ENCODE data around the gene TNFRSF1B.

TNFRSF1B gene
- total RNA-seq, result 128 to 393 (median 214) reads per million in 9 experiments

DNA sequence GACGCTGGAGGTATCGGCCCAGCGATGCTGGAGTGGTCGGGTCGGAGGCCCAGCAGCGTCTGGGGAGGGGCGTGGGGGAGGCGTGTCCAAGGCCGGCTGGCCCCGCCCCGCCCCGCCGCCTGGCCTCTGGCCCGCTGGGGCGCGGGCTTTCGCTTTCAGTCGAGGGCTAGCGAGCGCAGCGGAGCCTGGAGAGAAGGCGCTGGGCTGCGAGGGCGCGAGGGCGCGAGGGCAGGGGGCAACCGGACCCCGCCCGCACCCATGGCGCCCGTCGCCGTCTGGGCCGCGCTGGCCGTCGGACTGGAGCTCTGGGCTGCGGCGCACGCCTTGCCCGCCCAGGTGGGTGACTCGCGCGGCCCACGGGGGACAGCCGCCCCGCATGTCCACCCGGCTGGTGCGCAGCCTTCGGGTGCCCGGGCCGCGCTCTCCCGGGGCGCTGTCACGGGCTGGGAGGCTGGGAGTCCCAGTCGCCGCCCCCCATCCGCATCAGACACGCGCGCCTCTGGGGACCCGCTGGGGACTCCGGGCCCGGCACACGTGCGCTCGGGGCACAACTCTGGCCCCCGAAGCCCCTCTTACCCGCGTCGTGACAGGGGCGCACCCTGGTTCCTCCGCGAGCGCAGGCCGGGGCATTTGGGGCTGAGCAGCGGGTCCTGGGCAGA is at the start of gene TNFRSF1B:
TNFRSF1B (plus strand) TSS at position 158 of the 659 bp plus-strand sequence; CDS start at position 259, 101 bp downstream.
- Mint-ChIP-seq H3K9me3 (no peaks in the 10 kb centered on the region), H3K27ac (peak within 1 kb of the TSS; percentile 99), H3K27me3 (no peaks in the 10 kb centered on the region), H3K36me3 (ENCODE audit: insufficient read depth) (peaks cover 57% of the 10 kb centered on the region), H3K4me3 (peak within 1 kb of the TSS; percentile 99 to 100), H3K4me1 (ENCODE audit: low read depth in 2 of 2) (peaks cover 69 to 78% of the 10 kb centered on the region in 2 donors)
- peak; percentile 55 to 61 (median 57) for DNase-seq
- ATAC-seq (replicated peaks), result peak; percentile 50

DNA sequence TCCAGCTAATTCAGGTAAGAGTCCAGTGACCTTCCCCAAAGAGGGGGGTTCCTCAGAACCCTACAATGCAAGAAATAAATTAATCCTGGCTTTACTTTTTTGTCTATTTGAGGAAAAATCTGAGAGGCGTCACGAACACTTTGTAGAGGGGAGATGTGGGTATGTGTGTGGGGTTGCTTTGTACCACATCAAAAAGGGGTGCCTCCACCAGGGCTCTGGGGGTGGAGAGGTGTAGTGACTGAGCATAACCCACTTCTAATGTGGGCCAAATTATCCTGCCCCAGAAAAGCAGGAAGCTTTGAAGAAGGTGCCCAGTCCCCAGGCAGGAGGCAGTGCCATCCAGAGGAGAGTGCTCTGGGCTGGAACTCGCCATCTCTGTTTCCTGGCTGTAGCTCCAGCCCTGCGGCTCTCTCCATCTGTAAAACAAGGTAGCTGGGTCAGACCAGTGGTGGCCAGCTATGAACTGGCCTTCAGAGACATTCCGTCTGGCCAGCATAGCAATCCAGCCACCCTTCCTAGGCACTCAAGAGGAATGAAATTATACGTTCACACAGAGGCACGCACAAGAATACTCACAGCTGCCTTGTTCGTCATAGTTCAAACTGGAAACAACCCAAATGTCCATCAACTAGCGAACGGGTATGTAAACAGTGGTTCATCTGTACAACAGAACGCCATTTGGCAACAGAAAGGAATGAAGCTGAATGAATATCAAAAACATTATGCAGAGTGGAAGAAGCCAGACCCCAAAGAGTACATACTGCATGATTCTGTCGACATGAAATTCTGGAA is 45.4 kb upstream of the TNFRSF1B start:
- no peaks in the 10 kb centered on the region for H3K9me3 Mint-ChIP-seq
- peaks cover 20 to 29% of the 10 kb centered on the region in 2 donors for H3K4me1 Mint-ChIP-seq (ENCODE audit: low read depth in 2 of 2)
- ATAC-seq (replicated peaks) (peak; percentile 84), DNase-seq (peak in 2 of 3 experiments; percentile 18 to 21)
- H3K4me3 Mint-ChIP-seq, result peak overlapping the region in 1 of 2 donors; percentile 40
- H3K27me3 Mint-ChIP-seq, result no peaks in the 10 kb centered on the region
- H3K27ac Mint-ChIP-seq, result peak overlapping the region in 1 of 2 donors; percentile 52
- no peaks in the 10 kb centered on the region for H3K36me3 Mint-ChIP-seq (ENCODE audit: insufficient read depth)

DNA sequence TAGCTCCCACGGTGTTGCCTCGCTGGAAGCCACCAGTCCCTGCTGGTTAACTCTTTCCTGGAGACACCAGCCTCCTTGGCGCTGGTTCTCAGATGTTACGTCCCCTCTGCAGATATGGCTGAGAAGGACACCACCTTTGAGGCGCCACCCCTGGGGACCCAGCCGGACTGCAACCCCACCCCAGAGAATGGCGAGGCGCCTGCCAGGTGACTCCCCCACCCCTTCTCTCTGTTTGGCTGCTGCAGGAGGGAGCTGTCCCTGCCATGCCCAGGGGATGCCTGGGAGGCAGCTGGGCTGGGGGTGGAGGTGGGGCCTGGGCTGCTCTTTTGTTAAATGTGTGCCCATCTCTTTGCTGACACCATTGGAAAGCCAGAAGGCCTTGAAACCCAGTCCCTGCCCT is 43.6 kb upstream of the TNFRSF1B start:
- DNase-seq (no peak), ATAC-seq (replicated peaks) (no peak)
- Mint-ChIP-seq H3K27ac (no peak overlapping the region), H3K27me3 (no peaks in the 10 kb centered on the region), H3K4me1 (ENCODE audit: low read depth in 2 of 2) (peaks cover 20 to 29% of the 10 kb centered on the region in 2 donors), H3K4me3 (no peak overlapping the region), H3K9me3 (no peaks in the 10 kb centered on the region), H3K36me3 (ENCODE audit: insufficient read depth) (no peaks in the 10 kb centered on the region)

DNA sequence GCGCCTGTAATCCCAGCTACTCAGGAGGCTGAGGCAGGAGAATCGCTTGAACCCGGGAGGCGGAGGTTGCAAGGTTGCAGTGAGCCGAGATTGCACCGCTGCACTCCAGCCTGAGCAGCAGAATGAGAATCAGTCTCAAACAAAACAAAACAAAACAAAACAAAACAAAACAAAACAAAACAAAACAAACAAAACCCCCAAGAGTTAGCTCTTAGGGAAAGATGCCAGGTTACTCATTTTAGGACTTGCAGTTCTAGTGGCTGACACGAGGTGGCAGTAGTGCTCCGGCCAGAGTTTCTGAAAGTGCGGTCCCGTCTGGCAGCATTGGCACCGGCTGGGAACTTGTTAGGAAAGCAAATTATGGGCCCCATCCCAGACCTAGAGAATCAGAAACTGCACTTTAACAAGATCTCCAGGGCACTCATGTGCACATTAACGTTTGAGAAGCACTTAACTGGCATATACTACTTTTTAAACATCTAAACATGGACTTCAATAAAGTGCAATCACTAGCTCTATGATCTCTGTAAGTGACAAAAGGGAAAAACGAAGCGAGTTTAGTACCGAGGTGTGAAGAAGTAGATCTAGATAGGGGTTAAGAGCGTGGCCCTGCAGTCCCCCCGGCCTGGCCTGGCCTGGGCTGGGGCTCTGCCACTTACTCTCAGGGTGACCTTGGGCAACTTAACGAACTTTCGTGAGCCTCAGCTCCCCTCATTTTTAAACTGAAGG is 41.9 kb upstream of the TNFRSF1B start:
- Mint-ChIP-seq H3K4me3 (peak overlapping the region; percentile 31 to 65), H3K27ac (peak overlapping the region; percentile 64 to 84), H3K36me3 (ENCODE audit: insufficient read depth) (no peaks in the 10 kb centered on the region), H3K4me1 (ENCODE audit: low read depth in 2 of 2) (peaks cover 20 to 27% of the 10 kb centered on the region in 2 donors), H3K9me3 (no peaks in the 10 kb centered on the region), H3K27me3 (no peaks in the 10 kb centered on the region)
- DNase-seq, result peak; percentile 76 to 88 (median 79)
- ATAC-seq (replicated peaks), result peak; percentile 69

DNA sequence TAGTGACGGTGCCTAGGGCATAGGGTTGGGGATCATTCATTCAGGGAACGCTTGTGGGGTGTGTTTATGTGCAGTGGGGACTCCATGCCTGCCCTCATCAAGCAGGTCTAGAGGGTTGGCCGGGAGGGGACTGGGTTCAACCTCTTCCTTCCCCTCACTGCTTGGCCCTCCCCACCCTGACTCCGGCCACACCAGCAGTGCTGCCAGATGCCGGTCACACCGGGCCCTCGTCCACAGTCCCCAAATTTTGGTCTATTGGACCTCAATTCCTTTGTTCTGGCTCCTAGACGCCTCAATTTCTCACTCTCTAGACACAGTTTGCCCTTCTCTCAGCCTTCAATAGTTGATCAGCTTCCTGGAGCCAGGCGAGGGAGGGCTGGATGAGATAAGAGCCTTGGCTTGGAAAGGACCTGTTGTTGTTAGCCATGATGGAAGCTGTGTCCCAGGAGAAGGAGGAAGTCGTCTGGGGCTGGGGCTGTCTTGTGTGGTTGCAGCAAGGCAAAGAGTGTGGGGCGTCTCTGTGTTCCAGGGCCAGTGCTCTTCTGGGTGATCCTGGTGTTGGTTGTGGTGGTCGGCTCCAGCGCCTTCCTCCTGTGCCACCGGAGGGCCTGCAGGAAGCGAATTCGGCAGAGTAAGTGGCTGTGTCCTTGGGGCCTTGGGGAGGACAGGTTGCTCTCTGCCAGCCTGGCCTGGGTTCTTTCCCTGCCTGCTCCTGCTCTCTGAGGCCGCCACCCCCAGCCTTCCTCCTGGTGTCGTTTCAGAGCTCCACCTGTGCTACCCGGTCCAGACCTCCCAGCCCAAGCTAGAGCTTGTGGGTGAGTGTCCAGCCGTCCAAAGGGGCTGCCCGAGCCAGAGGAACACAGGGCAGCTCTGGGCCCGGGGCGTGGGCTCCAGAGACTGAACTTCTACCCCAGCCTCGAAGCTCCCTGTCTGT is 41.1 kb upstream of the TNFRSF1B start:
- Mint-ChIP-seq H3K9me3 (no peaks in the 10 kb centered on the region), H3K4me1 (ENCODE audit: low read depth in 2 of 2) (peaks cover 20 to 25% of the 10 kb centered on the region in 2 donors), H3K27me3 (no peaks in the 10 kb centered on the region), H3K4me3 (no peak overlapping the region), H3K27ac (peak overlapping the region; percentile 64 to 84), H3K36me3 (ENCODE audit: insufficient read depth) (no peaks in the 10 kb centered on the region)
- no peak for DNase-seq
- no peak for ATAC-seq (replicated peaks)

DNA sequence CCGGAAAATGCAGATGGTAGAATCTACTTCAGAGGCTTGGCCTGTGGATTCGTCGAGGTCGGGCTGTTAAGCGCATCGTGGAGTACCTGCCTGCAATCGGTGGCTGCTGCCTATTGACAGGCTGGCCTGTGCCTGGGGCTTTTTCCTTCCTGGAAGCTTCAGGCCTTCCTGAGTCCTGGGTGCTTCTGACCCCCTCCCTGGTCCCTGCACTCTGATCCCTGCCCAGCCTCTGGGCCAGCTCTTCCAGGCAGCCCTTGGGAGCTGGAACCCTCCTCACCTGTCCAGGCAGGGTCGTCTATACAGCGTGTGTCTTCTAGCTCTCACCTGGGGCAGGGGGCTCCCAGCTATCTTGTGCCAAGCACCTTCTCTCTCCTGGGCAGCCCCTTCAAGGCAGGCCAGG is 40.0 kb upstream of the TNFRSF1B start:
- peak overlapping the region; percentile 64 to 84 for H3K27ac Mint-ChIP-seq
- peaks cover 14 to 15% of the 10 kb centered on the region in 2 donors for H3K4me1 Mint-ChIP-seq (ENCODE audit: low read depth in 2 of 2)
- DNase-seq (no peak), ATAC-seq (replicated peaks) (no peak)
- no peaks in the 10 kb centered on the region for H3K27me3 Mint-ChIP-seq
- no peak overlapping the region for H3K4me3 Mint-ChIP-seq
- H3K9me3 Mint-ChIP-seq, result no peaks in the 10 kb centered on the region
- no peaks in the 10 kb centered on the region for H3K36me3 Mint-ChIP-seq (ENCODE audit: insufficient read depth)

DNA sequence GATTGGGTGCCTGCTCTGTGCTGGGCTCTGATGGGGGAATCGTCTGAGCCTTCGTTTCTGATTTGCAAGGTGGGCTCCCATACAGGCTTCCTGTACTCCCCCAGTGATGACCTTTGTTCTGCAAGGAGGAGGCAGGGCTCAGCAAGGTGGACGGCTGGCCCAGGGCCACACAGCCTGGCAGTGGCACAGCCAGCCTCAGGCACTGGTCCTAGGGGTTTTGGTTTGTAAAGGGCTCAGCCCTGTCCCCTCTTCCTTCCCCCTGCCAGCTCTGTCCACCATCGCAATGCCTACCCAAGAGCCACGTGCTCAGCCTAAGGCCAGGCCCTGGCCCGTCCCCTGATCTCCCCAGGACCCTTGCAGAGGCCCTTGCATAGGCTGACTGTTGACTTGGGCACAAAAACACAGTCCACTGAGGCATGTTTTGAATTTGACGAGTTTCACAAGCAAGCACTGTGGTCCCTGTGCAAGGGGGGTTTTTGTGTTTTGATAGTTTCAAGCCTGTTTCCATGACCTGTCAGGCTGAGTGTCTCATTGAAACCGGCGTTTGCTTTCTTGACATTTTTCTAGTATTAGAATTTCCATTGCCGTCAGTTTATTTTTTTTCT is 39.5 kb upstream of the TNFRSF1B start:
- H3K4me3 Mint-ChIP-seq, result no peak overlapping the region
- ATAC-seq (replicated peaks), result no peak
- peaks cover 15 to 17% of the 10 kb centered on the region in 2 donors for H3K4me1 Mint-ChIP-seq (ENCODE audit: low read depth in 2 of 2)
- DNase-seq, result no peak
- H3K27ac Mint-ChIP-seq, result no peak overlapping the region
- H3K9me3 Mint-ChIP-seq, result no peaks in the 10 kb centered on the region
- H3K27me3 Mint-ChIP-seq, result no peaks in the 10 kb centered on the region
- no peaks in the 10 kb centered on the region for H3K36me3 Mint-ChIP-seq (ENCODE audit: insufficient read depth)

DNA sequence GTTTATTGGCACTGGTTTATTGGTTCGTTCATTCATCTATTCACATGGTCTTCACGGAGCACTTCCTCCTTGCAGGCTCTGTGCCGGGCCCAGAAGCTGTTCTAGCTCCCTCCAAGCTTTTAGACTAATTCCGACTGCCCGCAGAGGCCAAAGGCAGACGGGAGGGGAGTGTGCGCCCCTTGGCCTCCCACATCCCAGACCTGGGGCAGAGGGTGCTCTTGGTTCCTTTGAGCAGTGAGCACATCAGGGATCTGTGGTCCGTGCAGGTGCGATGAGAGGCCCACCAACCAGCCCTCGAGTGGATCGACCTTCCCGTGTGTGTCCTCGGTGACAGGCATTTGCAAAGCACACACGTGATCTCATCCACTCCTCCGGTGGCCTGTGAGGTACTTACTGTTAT is 38.7 kb upstream of the TNFRSF1B start:
- H3K36me3 Mint-ChIP-seq (ENCODE audit: insufficient read depth), result peaks cover 5% of the 10 kb centered on the region
- H3K4me1 Mint-ChIP-seq (ENCODE audit: low read depth in 2 of 2), result peaks cover 15 to 21% of the 10 kb centered on the region in 2 donors
- no peak for DNase-seq
- no peak for ATAC-seq (replicated peaks)
- no peak overlapping the region for H3K4me3 Mint-ChIP-seq
- H3K27me3 Mint-ChIP-seq, result no peaks in the 10 kb centered on the region
- no peaks in the 10 kb centered on the region for H3K9me3 Mint-ChIP-seq
- no peak overlapping the region for H3K27ac Mint-ChIP-seq

DNA sequence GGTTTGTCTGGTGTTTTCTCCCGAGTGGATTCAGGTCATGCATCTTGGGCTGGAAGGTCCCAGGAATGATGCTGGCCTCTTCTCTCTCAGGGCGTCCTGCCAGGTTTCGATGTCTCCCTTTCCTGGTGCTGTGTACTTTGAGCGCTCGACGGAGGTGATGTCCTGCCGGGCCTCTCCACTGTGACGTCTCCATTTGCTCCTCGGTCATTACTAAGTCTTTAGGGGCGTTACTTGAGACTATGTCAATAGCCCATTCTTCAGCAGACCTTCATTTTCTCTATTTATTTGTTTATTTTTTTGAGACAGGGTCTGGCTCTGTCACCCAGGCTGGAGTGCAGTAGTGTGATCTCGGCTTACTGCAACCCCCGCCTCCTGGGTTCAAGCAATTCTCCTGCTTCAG is 37.2 kb upstream of the TNFRSF1B start:
- no peaks in the 10 kb centered on the region for H3K27me3 Mint-ChIP-seq
- H3K4me3 Mint-ChIP-seq, result no peak overlapping the region
- peaks cover 6% of the 10 kb centered on the region for H3K36me3 Mint-ChIP-seq (ENCODE audit: insufficient read depth)
- ATAC-seq (replicated peaks), result no peak
- H3K27ac Mint-ChIP-seq, result no peak overlapping the region
- no peaks in the 10 kb centered on the region for H3K9me3 Mint-ChIP-seq
- H3K4me1 Mint-ChIP-seq (ENCODE audit: low read depth in 2 of 2), result peaks cover 15 to 31% of the 10 kb centered on the region in 2 donors
- no peak for DNase-seq

DNA sequence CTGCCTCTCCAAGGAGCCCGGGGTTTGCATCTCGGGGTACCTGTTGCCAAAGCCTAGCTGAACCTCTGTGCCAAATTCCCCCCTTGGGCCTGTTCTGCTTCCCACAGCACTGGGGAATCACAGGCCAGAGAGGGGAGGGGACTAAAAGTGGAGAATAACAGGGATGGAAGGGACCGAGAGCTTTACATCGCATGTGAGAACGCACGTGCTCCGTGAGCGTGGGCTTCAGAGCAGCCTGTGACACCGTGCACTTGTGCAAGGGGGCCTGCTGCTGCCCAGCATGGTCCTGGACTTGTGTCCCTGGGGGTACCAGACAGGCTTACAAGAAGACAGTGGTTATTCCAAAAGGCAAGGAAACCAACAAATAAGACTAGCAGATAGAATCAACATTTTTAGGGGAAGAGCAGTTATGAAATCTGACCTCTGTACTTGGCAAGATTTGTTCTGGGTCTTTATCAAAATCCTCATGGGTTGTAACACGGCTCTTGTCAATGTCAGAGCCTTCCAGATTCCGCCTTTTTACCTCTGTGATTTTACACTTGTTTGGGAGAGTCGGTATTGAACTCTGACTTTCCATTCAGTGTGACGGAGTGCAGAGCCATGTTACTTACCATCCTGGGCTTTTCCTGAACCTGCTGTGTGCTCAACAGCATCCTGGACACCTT is 36.2 kb upstream of the TNFRSF1B start:
- Mint-ChIP-seq H3K27me3 (no peaks in the 10 kb centered on the region), H3K4me1 (ENCODE audit: low read depth in 2 of 2) (peaks cover 6 to 24% of the 10 kb centered on the region in 2 donors), H3K27ac (no peak overlapping the region), H3K4me3 (no peak overlapping the region), H3K36me3 (ENCODE audit: insufficient read depth) (peaks cover 6% of the 10 kb centered on the region), H3K9me3 (no peaks in the 10 kb centered on the region)
- ATAC-seq (replicated peaks) (no peak), DNase-seq (no peak)

DNA sequence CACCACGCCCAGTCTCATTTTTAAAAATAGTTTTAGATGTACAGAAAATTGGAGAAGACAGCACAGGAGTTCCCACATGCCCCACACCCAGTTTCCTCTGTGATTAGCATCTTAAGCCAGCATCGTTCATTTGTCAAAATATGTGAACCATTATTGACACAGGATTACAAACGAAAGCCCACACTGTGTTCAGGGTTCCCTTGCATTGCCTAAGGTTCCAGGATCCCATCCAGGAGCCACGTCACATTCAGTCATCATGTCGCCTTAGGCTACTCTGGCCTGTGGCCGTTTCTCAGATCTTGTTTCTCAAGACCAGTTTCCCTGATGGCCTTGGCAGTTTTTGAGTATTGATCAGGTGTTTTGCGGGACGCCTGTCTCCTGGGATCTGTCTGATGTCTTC is 34.7 kb upstream of the TNFRSF1B start:
- Mint-ChIP-seq H3K36me3 (ENCODE audit: insufficient read depth) (peaks cover 6% of the 10 kb centered on the region), H3K27ac (peak overlapping the region; percentile 74 to 87), H3K9me3 (no peaks in the 10 kb centered on the region), H3K27me3 (no peaks in the 10 kb centered on the region), H3K4me1 (ENCODE audit: low read depth in 2 of 2) (peaks cover 4 to 23% of the 10 kb centered on the region in 2 donors), H3K4me3 (peak overlapping the region in 1 of 2 donors; percentile 71)
- DNase-seq, result no peak
- no peak for ATAC-seq (replicated peaks)

DNA sequence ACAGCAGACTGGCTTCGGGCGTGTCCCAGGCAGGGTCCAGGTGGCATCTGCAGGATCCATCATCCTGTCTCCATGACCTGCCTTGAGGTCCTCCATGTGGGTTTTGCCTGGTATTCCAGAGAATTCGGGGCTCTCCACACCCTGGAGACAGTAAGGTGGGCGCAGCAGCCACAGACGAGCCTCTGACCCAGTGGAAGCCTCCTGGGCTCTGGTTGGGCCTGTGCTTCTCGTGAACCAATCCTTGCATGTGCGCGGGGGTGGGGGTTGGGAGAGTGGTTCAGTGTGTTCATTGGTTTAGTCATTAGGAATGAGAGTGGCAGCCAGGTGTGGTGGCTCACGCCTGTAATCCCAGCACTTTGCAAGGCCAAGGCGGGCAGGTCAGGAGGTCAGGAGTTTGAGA is 32.1 kb upstream of the TNFRSF1B start:
- Mint-ChIP-seq H3K27ac (no peak overlapping the region), H3K9me3 (no peaks in the 10 kb centered on the region), H3K36me3 (ENCODE audit: insufficient read depth) (peaks cover 6% of the 10 kb centered on the region), H3K4me1 (ENCODE audit: low read depth in 2 of 2) (peaks cover 4 to 26% of the 10 kb centered on the region in 2 donors), H3K27me3 (no peaks in the 10 kb centered on the region), H3K4me3 (no peak overlapping the region)
- no peak for DNase-seq
- ATAC-seq (replicated peaks), result no peak
